Measurements from ENCODE around the gene PREP. TPM values are rescaled to one million over a fixed set of nuclear protein-coding genes. Genes with fewer than 3 reads are reported as not detected.
A peak's percentile ranks its signal among the peaks of the same experiment; 100 is the strongest.
"Not testable (repeated sequence)": the region's sequence is repeated elsewhere in the genome, so short reads cannot be mapped to it uniquely, and the experiment has no call there.

Gene PREP
- 22.6 and 32.7 TPM in 2 replicates for total RNA-seq (2014; rRNA removed)
- polyA plus RNA-seq (2012) = 36.6 TPM

- DNase-seq (ENCODE audit: low read depth) = peak; percentile 84
Observed at GRCh38 chr6:105402939-105403935, at the start of gene PREP. Gene PREP, minus strand, starts transcription at chr6:105403082. Its CDS starts 191 bp downstream, at chr6:105402891.

DNA sequence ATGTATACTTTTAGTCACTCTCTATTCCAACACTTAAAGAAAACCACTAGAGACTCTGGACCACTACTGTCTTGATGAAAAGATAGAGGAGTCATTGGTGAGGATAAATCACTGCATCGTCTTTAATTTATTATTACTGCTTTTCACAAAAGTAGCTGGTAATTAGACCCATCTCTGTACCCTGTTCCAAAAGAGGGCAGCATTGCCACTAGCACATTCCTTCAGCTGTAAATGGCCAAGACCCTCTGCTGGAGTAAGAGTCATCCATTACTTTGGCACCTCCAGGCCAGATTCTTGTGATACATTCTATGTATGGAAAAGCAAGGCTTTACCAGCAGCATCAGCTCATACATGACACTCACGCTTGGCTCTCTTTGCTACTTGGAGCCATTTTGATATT is 49.5 kb upstream of the PREP start:
- DNase-seq (ENCODE audit: low read depth) = no peak

- DNase-seq (ENCODE audit: low read depth) = no peak
Observed at GRCh38 chr6:105449756-105450390, 47.0 kb upstream of the PREP start.

DNA sequence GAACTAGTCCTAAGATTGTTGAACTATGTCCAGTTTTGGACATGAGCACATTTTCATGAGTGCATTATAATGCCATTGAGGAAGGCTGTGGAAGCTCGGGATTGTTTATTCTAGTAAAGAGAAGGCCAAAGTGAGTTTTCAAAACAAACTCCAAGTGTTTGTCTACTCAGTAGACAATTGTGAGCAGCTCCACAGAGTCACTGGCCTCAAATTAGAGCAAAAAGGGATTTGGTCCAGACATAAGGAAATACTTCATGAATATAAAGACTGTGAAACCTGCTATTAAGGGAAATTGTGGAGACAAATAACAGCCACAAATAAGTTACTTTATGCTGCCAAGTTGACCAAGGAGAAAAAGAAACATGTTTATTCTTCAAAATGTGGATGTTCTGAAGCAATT is 42.6 kb upstream of the PREP start:
- no peak for DNase-seq (ENCODE audit: low read depth)

DNA sequence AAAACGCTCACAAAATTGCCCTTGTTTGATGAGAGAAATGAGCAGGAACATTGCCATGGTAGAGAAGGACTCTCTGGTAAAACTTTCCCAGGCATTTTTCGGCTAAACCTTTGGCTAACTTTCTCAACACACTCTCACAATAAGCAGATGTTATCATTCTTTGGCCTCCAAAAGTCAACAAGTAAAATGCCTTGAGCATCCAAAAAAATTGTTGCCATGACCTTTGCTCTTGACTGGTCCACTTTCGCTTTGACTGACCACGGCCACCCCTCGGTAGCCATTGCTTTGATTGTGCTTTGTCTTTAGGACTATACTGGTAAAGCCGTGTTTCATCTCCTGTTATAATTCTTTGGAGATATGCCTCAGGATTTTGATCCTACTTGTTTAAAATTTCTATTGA is 41.1 kb upstream of the PREP start:
- no peak for DNase-seq (ENCODE audit: low read depth)

- DNase-seq (ENCODE audit: low read depth) = no peak
Observed at GRCh38 chr6:105442369-105442768, 39.5 kb upstream of the PREP start.

- no peak for DNase-seq (ENCODE audit: low read depth)
Observed at GRCh38 chr6:105437236-105437635, 34.4 kb upstream of the PREP start.

DNA sequence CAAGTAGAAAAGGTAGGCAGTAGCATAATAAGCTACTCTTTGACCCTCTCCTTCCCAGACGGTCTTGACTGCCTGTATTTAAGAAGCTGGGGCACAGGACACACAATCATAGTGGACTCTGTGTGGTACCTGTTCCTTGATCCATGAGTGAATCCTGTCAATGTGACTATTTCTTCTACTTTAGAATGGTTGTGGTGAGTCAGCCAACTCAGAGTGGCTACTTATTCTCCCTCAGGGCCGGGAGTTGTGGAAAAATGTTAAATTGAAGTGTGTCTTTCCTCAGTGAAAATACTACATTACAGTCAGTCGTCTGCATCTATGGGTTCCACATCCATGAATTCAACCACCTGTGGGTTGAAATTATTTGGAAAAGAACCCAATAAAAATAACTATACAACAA is 30.8 kb upstream of the PREP start:
- DNase-seq (ENCODE audit: low read depth) = no peak

DNA sequence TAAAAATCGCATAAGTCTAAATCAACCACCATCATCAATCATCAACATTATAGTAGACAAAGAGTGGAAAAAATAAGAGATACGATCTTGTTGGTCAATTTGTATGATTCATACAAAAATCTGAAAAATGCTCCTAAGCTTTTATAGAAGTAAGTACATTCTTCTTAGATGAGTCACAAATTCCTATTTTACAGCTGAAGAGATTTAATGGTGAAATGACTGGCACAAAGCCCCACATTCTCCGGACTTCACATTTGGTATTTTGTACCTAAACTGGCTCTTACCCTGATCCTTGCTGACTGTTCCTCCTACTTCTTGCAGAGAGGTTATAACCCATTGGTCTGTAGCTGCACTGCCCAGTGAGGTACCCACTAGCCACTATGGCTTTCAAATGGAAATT is 29.9 kb upstream of the PREP start:
- peak; percentile 93 for DNase-seq (ENCODE audit: low read depth)

DNA sequence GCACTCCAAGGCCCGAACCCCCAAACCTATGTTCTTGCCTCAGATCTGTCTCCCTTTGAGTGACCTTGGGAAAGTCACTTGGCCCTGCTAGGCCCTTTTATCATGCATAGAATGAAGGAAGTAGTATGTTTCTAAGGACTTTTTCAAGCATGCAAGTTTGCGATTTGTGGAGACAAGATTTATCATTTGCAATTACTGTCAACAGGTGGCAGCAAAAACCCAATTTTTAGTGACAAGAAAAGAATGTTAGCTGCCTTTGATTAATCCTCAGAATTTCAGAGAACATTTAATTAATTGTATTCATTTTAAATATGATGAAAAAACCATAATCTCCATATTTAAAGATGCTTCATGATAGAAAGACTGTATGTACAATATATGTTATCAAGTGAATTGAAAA is 28.3 kb upstream of the PREP start:
- DNase-seq (ENCODE audit: low read depth) = peak; percentile 72

- DNase-seq (ENCODE audit: low read depth) = no peak
Observed at GRCh38 chr6:105430685-105431084, 27.8 kb upstream of the PREP start.

- no peak for DNase-seq (ENCODE audit: low read depth)
Observed at GRCh38 chr6:105429676-105430075, 26.8 kb upstream of the PREP start.

- peak; percentile 76 for DNase-seq (ENCODE audit: low read depth)
Observed at GRCh38 chr6:105428342-105428957, 25.6 kb upstream of the PREP start.

DNA sequence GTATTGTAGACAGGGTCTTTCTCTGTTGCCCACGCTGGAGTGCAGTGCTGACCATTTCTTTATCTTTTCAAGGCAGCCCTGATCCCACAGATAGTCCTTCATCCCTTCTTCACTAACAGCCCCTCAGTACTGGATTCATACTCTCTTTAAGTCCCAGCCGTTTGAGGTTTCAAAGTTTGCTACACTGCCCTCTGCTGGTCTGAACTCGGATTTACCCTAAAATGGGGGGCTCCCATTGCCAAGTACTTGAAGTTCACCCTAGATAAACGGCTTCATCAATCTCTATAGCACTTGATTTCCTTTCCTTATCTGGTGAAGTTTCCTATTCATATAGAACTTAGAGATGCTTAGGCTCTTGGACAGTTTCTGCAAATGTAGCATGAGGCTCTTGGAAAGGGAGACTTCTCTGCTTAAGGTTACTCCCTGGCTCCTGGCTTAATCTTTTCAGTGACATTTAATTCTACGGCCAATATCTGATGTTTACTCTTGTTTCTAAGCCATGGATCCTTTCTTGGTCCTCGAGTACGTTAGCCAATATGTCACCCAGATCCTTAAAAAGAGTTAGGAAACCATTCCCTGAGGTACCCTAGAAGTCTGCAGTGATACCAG is 21.4 kb upstream of the PREP start:
- peak; percentile 62 for DNase-seq (ENCODE audit: low read depth)

DNA sequence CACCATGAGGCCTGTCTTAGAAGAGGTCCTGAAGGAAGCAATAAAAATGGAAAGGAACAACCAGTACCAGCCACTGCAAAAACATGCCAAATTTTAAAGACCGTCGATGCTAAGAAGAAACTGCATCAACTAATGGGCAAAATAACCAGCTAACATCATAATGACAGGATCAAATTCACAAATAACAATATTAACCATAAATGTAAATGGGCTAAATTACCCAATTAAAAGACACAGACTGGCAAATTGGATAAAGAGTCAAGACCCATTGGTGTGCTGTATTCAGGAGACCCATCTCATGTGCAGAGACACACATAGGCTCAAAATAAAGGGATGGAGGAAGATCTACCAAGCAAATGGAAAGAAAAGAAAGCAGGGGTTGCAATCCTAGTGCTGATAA is 14.1 kb upstream of the PREP start:
- DNase-seq (ENCODE audit: low read depth) = not testable (repeated sequence)

DNA sequence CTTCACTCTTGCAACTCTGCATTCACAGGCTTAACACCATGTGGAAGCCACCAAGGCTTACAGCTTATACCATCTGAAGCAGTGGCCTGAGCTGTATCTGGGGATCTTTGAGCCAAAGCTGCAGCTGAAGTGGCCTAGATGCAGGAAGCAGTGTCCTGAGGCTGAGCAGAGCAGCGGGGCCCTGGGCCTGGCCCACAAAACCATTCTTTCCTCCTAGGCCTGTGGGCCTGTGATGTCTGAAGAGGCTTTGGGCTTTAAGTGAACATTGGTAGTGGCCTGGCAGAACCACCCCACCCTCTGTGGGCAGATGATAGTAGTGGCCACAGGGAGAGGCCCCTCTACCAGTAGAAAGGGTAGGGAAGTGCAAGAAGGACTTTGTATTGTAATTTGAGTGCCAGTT is 6.9 kb upstream of the PREP start:
- no peak for DNase-seq (ENCODE audit: low read depth)

DNA sequence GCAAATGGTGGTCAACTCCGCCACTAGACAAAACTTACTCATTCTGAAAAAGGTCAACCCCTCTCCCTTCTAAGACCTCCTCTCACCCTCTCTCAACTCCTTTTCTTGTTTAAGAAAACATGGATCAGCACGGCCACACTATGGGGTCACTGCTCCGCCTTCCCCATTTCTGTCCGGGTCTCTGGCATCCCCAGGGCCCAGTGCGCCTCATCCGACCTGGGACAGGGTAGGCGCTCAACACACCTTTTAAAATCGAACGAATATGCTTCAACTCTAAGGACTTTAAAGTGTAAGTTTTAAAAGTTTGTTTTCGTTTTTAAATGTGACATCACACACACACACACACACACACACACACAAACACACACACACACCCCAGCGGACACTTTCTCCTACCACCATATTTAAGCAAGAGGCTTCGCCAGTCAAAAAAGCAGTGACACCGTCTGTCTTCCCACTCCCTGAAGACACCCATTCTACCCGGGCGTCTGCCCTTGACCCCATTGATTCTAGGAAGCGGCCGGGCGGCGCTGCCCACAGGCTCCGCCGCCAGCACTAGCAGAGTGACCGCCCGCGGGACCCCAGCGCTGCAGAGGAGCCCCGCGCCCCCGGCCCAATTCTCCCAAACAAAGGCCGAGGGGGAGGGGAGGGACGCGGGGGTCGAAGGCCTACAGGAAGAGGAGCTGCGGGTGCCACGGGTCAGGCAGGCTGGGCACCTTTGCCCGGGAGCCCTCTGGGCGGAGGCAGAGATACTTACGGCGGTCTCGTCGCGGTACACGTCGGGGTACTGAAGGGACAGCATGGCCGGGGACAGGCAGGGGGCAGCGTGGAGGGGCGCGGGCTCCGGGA is 568 bp downstream of the PREP start:
- DNase-seq (ENCODE audit: low read depth) = peak; percentile 60

GRCh38 chr6:105401247-105402089 is 1.4 kb downstream of the PREP start:
- peak; percentile 14 for DNase-seq (ENCODE audit: low read depth)

- DNase-seq (ENCODE audit: low read depth) = no peak
Observed at GRCh38 chr6:105400501-105400900, 2.4 kb downstream of the PREP start.

- DNase-seq (ENCODE audit: low read depth) = no peak
Observed at GRCh38 chr6:105398859-105399258, 4.0 kb downstream of the PREP start.

All from LHCN-M2 (cell line).